GM19438 (cell line): ENCODE measurements around the gene ANKRD55.
"Not testable (repeated sequence)": the region's sequence is repeated elsewhere in the genome, so short reads cannot be mapped to it uniquely, and the experiment has no call there.

Source experiments
- ATAC-seq: cut with Tn5 transposase; IDR thresholded peaks from one replicate; pipeline ENCODE4 v1.9.1; 2021; ENCODE audit warnings: low read depth; ENCODE audit not compliant: unreplicated experiment

The ANKRD55 gene

GRCh38 chr5:56211298-56211865 lies 21.7 kb downstream of the ANKRD55 start:
- ATAC-seq, result no peak

GRCh38 chr5:56208681-56209080 lies 24.4 kb downstream of the ANKRD55 start:
- no peak for ATAC-seq

- ATAC-seq, result no peak
Measured at GRCh38 chr5:56207537-56207936, 25.6 kb downstream of the ANKRD55 start.

DNA sequence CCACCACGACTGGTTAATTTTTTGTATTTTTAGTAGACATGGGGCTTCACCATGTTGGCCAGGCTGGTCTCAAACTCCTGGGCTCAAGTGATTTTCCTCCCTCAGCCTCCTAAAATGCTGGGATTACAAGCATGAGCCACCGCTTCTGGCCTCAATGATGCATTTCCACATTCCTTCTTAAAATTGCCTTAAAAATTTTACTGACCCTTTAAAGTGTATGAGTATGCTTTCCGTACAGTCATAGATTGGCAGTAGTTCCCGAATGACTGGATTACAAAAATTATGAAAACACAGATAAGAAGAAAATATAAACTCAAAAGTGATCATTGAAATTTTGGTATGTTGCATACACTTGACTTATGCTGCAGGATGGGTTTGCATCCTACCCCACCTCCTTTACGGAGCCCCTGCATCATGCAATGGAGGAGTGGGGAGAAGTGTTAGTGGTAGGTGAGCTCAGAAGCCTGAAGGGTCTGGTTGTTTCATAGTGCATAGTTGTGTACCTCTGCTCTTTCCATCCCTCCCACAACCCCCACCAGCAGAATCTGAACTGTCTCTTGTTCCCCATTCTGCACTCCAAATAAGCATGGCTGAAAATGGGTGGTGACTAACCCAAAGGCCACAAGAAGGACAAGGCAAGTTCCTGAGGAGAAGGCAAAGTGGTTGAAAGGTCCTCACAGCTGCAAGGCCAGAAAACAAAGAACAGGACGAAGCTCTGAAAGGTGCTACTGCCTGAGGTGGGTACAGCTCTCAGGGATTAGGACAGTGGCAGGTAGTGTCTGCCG lies 26.8 kb downstream of the ANKRD55 start:
- ATAC-seq, result no peak

DNA sequence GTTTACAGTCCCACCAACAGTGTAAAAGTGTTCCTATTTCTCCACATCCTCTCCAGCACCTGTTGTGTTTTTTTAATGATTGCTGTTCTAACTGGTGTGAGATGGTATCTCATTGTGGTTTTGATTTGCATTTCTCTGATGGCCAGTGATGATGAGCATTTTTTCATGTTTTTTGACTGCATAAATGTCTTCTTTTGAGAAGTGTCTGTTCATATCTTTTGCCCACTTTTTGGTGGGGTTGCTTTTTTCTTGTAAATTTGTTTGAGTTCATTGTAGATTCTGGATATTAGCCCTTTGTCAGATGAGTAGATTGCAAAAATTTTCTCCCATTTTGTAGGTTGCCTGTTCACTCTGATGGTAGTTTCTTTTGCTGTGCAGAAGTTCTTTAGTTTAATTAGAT lies 29.2 kb downstream of the ANKRD55 start:
- not testable (repeated sequence) for ATAC-seq

GRCh38 chr5:56202483-56202882 lies 30.6 kb downstream of the ANKRD55 start:
- ATAC-seq, result no peak

DNA sequence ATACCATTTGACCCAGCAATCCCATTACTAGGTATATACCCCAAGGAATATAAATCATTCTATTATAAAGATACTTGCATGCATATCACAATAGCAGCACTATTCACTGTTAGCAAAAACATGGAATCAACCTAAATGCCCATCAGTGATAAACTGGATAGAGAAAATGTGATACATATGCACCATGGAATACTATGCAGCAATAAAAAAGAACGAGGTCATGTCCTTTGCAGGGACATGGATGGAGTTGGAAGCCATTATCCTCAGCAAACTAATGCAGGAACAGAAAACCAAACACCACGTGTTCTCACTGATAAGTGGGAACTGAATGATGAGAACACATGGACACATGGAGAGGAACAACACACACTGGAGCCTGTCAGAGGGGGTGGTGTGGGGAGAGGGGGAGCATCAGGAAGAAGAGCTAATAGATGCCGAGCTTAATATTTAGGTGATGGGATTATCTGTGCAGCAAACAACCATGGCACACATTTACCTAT lies 31.3 kb downstream of the ANKRD55 start:
- ATAC-seq, result not testable (repeated sequence)

- peak; percentile 99 for ATAC-seq
Measured at GRCh38 chr5:56200971-56201666, 32.0 kb downstream of the ANKRD55 start.

DNA sequence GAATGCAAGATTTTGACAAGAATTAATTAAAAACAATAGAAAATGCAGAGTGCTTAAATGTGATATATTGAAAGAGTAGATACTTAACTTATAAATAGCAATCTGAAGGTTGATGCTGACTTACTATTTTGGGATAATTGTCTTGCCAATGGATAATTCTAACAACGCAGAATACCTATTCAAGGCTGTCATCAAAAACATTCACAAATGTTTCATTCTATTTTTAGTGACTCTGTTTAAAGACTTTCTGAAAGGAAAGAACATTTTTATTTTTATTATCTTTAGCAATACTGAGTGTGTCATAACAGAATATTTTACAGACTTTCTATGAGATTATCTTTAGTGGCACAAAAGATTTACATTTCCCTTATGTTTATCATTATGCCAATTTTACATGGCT lies 38.1 kb downstream of the ANKRD55 start:
- ATAC-seq, result no peak

DNA sequence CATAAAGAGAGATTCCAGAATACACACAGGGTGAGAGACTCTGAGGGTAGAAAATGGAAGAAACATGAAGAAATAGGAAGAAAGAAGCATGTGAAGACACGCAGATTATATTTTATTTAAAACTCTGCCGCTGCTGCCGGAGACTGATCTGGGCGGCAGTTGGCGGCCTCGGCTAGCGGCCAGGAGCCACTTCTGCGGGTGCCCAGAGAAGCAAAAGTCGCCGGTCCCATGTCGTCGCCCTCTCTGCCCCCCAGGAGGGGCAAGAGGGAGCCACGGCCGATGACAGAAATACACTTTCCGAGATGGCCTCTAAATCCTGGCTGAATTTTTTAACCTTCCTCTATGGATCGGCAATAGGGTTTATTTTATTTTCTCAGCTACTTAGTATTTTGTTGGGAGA lies 40.9 kb downstream of the ANKRD55 start:
- ATAC-seq, result no peak

- no peak for ATAC-seq
Measured at GRCh38 chr5:56191656-56192055, 41.5 kb downstream of the ANKRD55 start.

- no peak for ATAC-seq
Measured at GRCh38 chr5:56190497-56190896, 42.6 kb downstream of the ANKRD55 start.

DNA sequence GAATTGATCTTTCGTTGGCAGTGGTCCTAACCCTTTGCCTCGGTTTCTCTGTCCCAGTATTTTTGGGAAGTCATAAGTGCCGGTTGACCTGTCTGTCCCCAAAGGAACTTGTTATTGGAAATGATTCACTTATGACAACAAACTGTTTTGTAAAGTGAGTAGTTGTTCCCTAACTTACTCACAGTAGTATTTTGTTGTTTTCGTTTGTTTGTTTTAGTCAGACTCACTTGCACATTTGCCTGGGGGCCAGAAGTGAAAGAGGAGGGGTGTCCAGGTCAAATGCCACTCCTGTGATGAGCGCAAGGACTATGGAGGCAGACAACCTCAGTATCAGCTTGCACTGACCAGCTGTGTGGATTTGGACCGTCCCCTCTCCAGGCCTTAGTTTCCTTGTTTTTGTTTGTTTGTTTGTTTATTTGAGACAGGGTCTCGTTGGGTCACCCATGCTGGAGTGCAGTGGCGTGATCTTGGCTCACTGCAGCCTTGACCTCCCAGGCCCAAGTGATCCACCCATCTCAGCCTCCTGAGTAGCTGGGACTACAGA lies 47.3 kb downstream of the ANKRD55 start:
- ATAC-seq, result no peak

- ATAC-seq, result no peak
Measured at GRCh38 chr5:56183506-56183905, 49.6 kb downstream of the ANKRD55 start.

DNA sequence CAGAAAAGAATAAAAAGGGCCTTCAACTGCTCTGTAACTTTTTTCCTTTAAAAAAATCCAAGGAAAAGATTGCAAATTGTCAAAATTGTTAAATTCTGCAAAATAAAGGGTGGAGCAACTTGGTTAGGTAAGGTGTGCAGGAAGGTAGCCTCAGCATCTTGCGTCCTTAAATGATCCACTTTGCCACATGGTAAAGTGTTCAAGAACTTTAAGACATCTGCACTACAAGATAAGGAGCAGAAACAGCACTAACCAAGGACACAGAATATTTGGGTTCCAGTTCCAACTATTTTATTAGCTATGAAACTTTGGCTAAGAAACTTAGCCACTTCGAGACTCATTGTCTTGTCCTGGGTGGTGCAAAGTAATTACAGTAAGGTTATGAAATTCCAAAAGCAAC lies 53.7 kb downstream of the ANKRD55 start:
- no peak for ATAC-seq

DNA sequence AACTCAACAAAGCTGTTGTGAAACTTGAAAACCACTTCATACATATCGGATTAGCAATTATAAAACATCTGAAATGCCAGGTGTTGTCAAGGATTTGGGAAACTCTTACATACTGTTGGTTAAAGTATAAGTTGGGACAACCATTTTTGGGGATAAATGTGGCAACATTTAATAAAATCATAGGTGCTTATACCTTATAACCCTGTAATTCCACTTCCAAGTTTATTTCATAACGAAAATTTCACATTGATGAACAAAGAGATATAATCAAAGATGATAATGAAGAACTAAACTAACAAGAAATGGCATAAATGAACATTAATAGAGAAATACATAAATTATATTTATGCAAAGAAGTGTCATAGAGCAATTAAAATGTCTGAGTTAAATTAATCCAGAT lies 54.3 kb downstream of the ANKRD55 start:
- ATAC-seq, result no peak

- no peak for ATAC-seq
Measured at GRCh38 chr5:56176871-56177533, 56.1 kb downstream of the ANKRD55 start.

DNA sequence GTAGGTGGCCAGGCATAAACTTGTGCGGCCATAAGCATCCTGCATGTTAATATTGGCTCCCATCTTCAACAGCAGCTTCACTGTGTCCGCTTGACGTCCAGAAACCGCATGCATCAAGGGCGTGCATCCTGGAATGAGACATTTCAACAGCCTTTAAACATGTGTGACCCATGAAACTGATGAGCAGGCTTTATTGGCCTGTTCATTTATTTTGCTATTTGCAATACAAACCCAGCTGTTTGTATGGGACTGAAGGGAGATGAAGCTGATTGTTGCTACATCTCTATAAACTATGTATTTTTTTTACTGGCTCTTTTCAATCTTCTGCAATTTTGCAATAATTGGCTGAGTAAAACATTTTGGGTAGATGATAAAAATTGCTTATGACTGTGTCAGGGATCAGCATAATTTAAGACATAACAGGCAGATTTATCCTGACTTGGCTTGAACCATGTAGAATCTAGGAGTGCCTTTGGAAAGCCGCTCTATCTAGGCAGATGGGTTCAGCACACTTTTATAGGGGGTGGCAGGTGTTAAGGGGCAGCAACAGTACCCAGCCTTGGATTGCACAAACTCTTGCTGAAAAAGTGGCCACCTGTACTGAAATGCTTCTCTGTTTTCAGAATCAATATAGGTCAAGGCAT lies 56.9 kb downstream of the ANKRD55 start:
- ATAC-seq, result no peak

GRCh38 chr5:56175488-56175887 lies 57.6 kb downstream of the ANKRD55 start:
- ATAC-seq, result no peak

DNA sequence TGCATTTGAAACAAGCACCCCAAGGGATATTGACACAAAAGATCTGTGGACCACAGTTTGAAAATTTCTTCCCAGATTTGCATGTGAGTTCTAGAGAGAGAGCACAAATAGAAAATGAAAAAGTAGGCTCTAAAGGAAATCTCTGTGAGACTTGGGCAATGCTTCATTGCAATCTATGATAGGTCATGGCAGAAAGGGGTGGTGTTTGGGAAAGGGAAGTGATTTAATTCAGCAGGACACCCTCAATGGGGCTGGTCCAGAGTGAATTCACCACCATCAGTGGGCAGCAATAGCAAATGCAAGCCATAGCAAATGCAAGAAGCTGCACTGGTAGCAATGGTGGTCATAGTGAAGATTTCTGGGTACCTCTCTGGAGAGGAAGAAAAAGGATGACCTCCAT lies 58.1 kb downstream of the ANKRD55 start:
- no peak for ATAC-seq
